IMR-90 (cell line): ENCODE measurements around the gene HCFC1R1. TPM values are rescaled to one million over a fixed set of nuclear protein-coding genes. Genes with fewer than 3 reads are reported as not detected.

Source experiments
- ATAC-seq: fragments of 200-7000 bp; cut with Tn5 transposase; 2 replicates; pipeline ENCODE4 v1.9.1; 2020; ENCODE audit warnings: low read depth, mild to moderate bottlenecking, moderate library complexity
- BruUV-seq: library from RNA; stranded (reverse); fragments of 400-500 nt; replicated peaks from 2 replicates; lab custom pipeline; 2021; lab: Mats Ljungman, UMichigan
- CTCF ChIA-PET: fragments of 300-600 bp; formaldehyde crosslinking; extraction: SDS; loops from one replicate; lab custom pipeline; 2021; ENCODE audit warnings: antibody characterized with exemption; lab: Yijun Ruan, JAX
- POLR2A ChIA-PET: fragments of 300-600 bp; sonication (Branson Sonifier 250); formaldehyde crosslinking; loops from one replicate; lab custom pipeline; 2022; ENCODE audit warnings: antibody characterized with exemption; ENCODE audit not compliant: unreplicated experiment; lab: Charles Lee
- DNase-seq: peaks from one replicate; pipeline ENCODE4 v3.0.0; 2013
- H2AFZ ChIP-seq: replicated peaks from 2 replicates; pipeline ENCODE3; 2013; ENCODE audit warnings: low read length, mild to moderate bottlenecking; ENCODE audit not compliant: poor library complexity
- H2AK5ac ChIP-seq: 2 replicates; pipeline ENCODE4 v1.6.1; 2013; ENCODE audit warnings: low read depth, low read length, inconsistent platforms
- H2AK9ac ChIP-seq: replicated peaks from 2 replicates; pipeline ENCODE3; 2013; ENCODE audit warnings: mild to moderate bottlenecking, low read depth, low read length, moderate library complexity; ENCODE audit not compliant: poor library complexity
- H2BK120ac ChIP-seq: 2 replicates; pipeline ENCODE4 v1.6.1; 2013; ENCODE audit warnings: low read depth, low read length, inconsistent platforms
- H2BK15ac ChIP-seq: 3 replicates; pipeline ENCODE4 v1.6.1; 2013; ENCODE audit warnings: low read depth, low read length, inconsistent platforms
- H2BK20ac ChIP-seq: 2 replicates; pipeline ENCODE4 v1.6.1; 2013; ENCODE audit warnings: low read depth, mild to moderate bottlenecking, inconsistent platforms, low read length, moderate library complexity
- H2BK5ac ChIP-seq: 2 replicates; pipeline ENCODE4 v1.6.1; 2013; ENCODE audit warnings: mild to moderate bottlenecking, low read depth, low read length, inconsistent platforms; ENCODE audit not compliant: poor library complexity, severe bottlenecking
- H3K14ac ChIP-seq: replicated peaks from 2 replicates; pipeline ENCODE4 v1.6.1; 2013; ENCODE audit warnings: low read depth, low read length, inconsistent platforms
- H3K18ac ChIP-seq: 2 replicates; pipeline ENCODE4 v1.6.1; 2013; ENCODE audit warnings: low read depth, low read length, control low read depth
- H3K23ac ChIP-seq: 2 replicates; pipeline ENCODE4 v1.6.1; 2013; ENCODE audit warnings: low read depth, low read length, inconsistent platforms
- H3K27ac ChIP-seq: 2 replicates; pipeline ENCODE4 v1.5.1; 2013; ENCODE audit warnings: mild to moderate bottlenecking, control low read depth, low read length; ENCODE audit not compliant: insufficient read depth
- H3K27me3 ChIP-seq: 2 replicates; pipeline ENCODE4 v1.6.1; 2013; ENCODE audit warnings: low read length; ENCODE audit not compliant: control insufficient read depth, insufficient read depth
- H3K36me3 ChIP-seq: 2 replicates; pipeline ENCODE4 v1.6.1; 2013; ENCODE audit warnings: low read length, mixed read lengths; ENCODE audit not compliant: control insufficient read depth, insufficient read depth
- H3K4ac ChIP-seq: 2 replicates; pipeline ENCODE4 v1.6.1; 2013; ENCODE audit warnings: low read depth, low read length, inconsistent platforms
- H3K4me1 ChIP-seq: 2 replicates; pipeline ENCODE4 v1.6.1; 2013; ENCODE audit warnings: low read length, mixed read lengths; ENCODE audit not compliant: control insufficient read depth, insufficient read depth
- H3K4me2 ChIP-seq: 2 replicates; pipeline ENCODE4 v1.6.1; 2013; ENCODE audit warnings: low read depth, mild to moderate bottlenecking, control low read depth, low read length, moderate library complexity
- H3K4me3 ChIP-seq: 2 replicates; pipeline ENCODE4 v1.5.1; 2013; ENCODE audit warnings: low read depth, mild to moderate bottlenecking, control low read depth, low read length, moderate library complexity; ENCODE audit not compliant: insufficient read depth
- H3K56ac ChIP-seq: 2 replicates; pipeline ENCODE4 v1.6.1; 2013; ENCODE audit warnings: low read length, inconsistent platforms; ENCODE audit not compliant: insufficient read depth; ENCODE audit errors: extremely low read depth
- H3K79me1 ChIP-seq, 2 experiments: 2 replicates each; pipeline ENCODE4 v1.6.1; 2013; ENCODE audit warnings: low read length in 2 of 2, inconsistent platforms in 1 of 2, low read depth in 1 of 2
- H3K9ac ChIP-seq: 2 replicates; pipeline ENCODE4 v1.6.1; 2013; ENCODE audit warnings: low read depth, low read length, control low read depth
- H3K9me1 ChIP-seq: 2 replicates; pipeline ENCODE4 v1.6.1; 2013; ENCODE audit warnings: low read length, inconsistent platforms; ENCODE audit not compliant: insufficient read depth
- H3K9me3 ChIP-seq: 2 replicates; pipeline ENCODE4 v1.6.1; 2013; ENCODE audit warnings: low read length; ENCODE audit not compliant: control insufficient read depth, insufficient read depth
- H4K20me1 ChIP-seq: 2 replicates; pipeline ENCODE4 v1.6.1; 2013; ENCODE audit warnings: low read length, inconsistent platforms; ENCODE audit not compliant: insufficient read depth
- H4K5ac ChIP-seq: 2 replicates; pipeline ENCODE4 v1.6.1; 2013; ENCODE audit warnings: mild to moderate bottlenecking, low read depth, low read length, control low read depth
- H4K8ac ChIP-seq, 2 experiments: 2 replicates each; pipeline ENCODE4 v1.6.1; 2013; ENCODE audit warnings: low read depth in 2 of 2, low read length in 2 of 2, control low read depth in 1 of 2, inconsistent platforms in 1 of 2
- H4K91ac ChIP-seq: 2 replicates; pipeline ENCODE4 v1.6.1; 2013; ENCODE audit warnings: low read depth, low read length, inconsistent platforms; ENCODE audit not compliant: insufficient read depth
- BHLHE40 ChIP-seq: fragments of 150-350 bp; IDR thresholded peaks from 2 replicates; pipeline ENCODE4 v1.6.1; 2016; ENCODE audit warnings: mild to moderate bottlenecking, low read depth, low read length
- ELK1 ChIP-seq: fragments of 150-350 bp; IDR thresholded peaks from 2 replicates; pipeline ENCODE4 v1.6.1; 2016; ENCODE audit warnings: low read depth, mild to moderate bottlenecking, low read length, moderate library complexity, borderline replicate concordance
- FOS ChIP-seq: fragments of 150-350 bp; IDR thresholded peaks from 2 replicates; pipeline ENCODE4 v1.6.1; 2016; ENCODE audit warnings: low read depth, low read length
- POLR2A ChIP-seq: IDR thresholded peaks from 2 replicates; pipeline ENCODE4 v1.6.1; 2012; ENCODE audit warnings: mild to moderate bottlenecking, low read depth, low read length
- WGBS, 2 experiments: methylation state at CpG; one replicate each; pipeline versions ENCODE4 v1.1.5 to v1.1.7; 2013; ENCODE audit warnings: missing lambda C conversion rate in 2 of 2; ENCODE audit not compliant: insufficient read length in 1 of 2; ENCODE audit errors: extremely low coverage in 2 of 2; 5-methylcytosine and 5-hydroxymethylcytosine counted together
- dilution Hi-C: fragments of 300-500 bp; cut with HindIII; formaldehyde crosslinking; loops from one replicate; pipeline ENCODE4 v1.14.3; 2018; ENCODE audit warnings: low sequenced_read_pairs; ENCODE audit not compliant: unreplicated experiment
- in situ Hi-C: fragments of 300-500 bp; cut with MboI; formaldehyde crosslinking; loops from 3 replicates; pipeline ENCODE4 v1.14.3; 2019; ENCODE audit warnings: low sequenced_read_pairs, inconsistent platforms, mixed read lengths
- intact Hi-C: fragments of 100-400 bp; cut with micrococcal nuclease; formaldehyde crosslinking; loops from 2 replicates; pipeline ENCODE4 v1.10.0; 2022
- polyA plus RNA-seq, 3 experiments: library from polyadenylated mRNA; depleted of rRNA; stranded (reverse); fragments of >200 nt; gene quantifications; 2 replicates each; pipeline ENCODE4 v1.2.3, GENCODE V29; 2012; ENCODE audit warnings: low replicate concordance in 1 of 3
- total RNA-seq: library from RNA; depleted of rRNA; stranded (reverse); fragments of >200 nt; gene quantifications from 2 replicates; pipeline ENCODE4 v1.2.3, GENCODE V29; 2012

HCFC1R1 gene
- total and polyA plus RNA-seq, 2 of the 4 experiments (the other 2 are of a cell fraction), result 7.2 to 57.9 TPM

GRCh38 chr16:2992383-2993081 is 31.2 kb downstream of the HCFC1R1 start:
- POLR2A ChIA-PET, result no interaction called here
- dilution Hi-C loops, result no loop called here
- WGBS, 2 experiments, result 94% methylated on average over 4 of the region's 14 CpGs; no CpG with 5 or more reads in 1 of the 2 experiments

More at GRCh38 chr16:2992383-2993081, 31.2 kb downstream of the HCFC1R1 start:
- Histone ChIP-seq H3K79me1 (no peaks in the 10 kb centered on the region), H3K4me2 (no peak overlapping the region), H3K4me3 (no peak overlapping the region), H3K9ac (no peak overlapping the region), H4K20me1 (no peaks in the 10 kb centered on the region), H3K14ac (no peak overlapping the region), H3K27me3 (peaks cover 41% of the 10 kb centered on the region), H3K4ac (no peak overlapping the region), H3K9me3 (no peaks in the 10 kb centered on the region), H3K18ac (no peak overlapping the region), H3K36me3 (no peaks in the 10 kb centered on the region), H3K9me1 (no peaks in the 10 kb centered on the region), H2BK20ac (no peak overlapping the region), H3K23ac (no peak overlapping the region), H3K27ac (no peak overlapping the region), H3K4me1 (no peaks in the 10 kb centered on the region), H2AFZ (no peak overlapping the region), H2BK120ac (no peak overlapping the region), H4K5ac (no peak overlapping the region), H2AK9ac (no peak overlapping the region), H4K91ac (no peak overlapping the region), H2BK15ac (no peak overlapping the region), H4K8ac (no peak overlapping the region), H3K56ac (no peak overlapping the region), H2AK5ac (no peak overlapping the region), H2BK5ac (no peak overlapping the region)
- CTCF ChIA-PET, result no interaction called here
- in situ Hi-C loops (no loop called here), intact Hi-C loops (no loop called here)
- ATAC-seq (no peak), DNase-seq (no peak)
- BruUV-seq, result no TSS peak
- TF ChIP-seq FOS, result no peak
- TF ChIP-seq ELK1, result no peak
- no peak for TF ChIP-seq POLR2A
- no peak for TF ChIP-seq BHLHE40
